ACC112 (cell line): ENCODE data around the gene RTRAF.

Source experiments
- H2AFZ ChIP-seq: fragments of 200-600 bp; sonication (generic); one replicate; pipeline ENCODE4 v1.6.0; 2017; ENCODE audit warnings: antibody characterized with exemption, low read length; ENCODE audit not compliant: unreplicated experiment
- H3K27ac ChIP-seq: fragments of 200-600 bp; sonication (generic); 2 replicates; pipeline ENCODE4 v1.5.1; 2014; ENCODE audit warnings: low read depth, mild to moderate bottlenecking, antibody characterized with exemption, low read length, moderate library complexity
- H3K27me3 ChIP-seq: fragments of 200-600 bp; sonication (generic); 2 replicates; pipeline ENCODE4 v1.6.1; 2014; ENCODE audit warnings: mild to moderate bottlenecking, antibody characterized with exemption, low read length, moderate library complexity, mixed read lengths; ENCODE audit not compliant: insufficient read depth
- H3K36me3 ChIP-seq: fragments of 200-600 bp; sonication (generic); 2 replicates; pipeline ENCODE4 v1.6.1; 2016; ENCODE audit warnings: mild to moderate bottlenecking, antibody characterized with exemption, low read length, moderate library complexity, mixed read lengths; ENCODE audit not compliant: insufficient read depth
- H3K4me1 ChIP-seq: fragments of 200-600 bp; sonication (generic); one replicate; pipeline ENCODE4 v1.6.1; 2016; ENCODE audit warnings: low read length, mixed read lengths; ENCODE audit not compliant: insufficient read depth, unreplicated experiment, control insufficient read depth
- H3K4me3 ChIP-seq: fragments of 200-600 bp; sonication (generic); 2 replicates; pipeline ENCODE4 v1.5.1; 2014; ENCODE audit warnings: mild to moderate bottlenecking, low read depth, low read length
- H3K79me2 ChIP-seq: fragments of 200-600 bp; sonication (generic); one replicate; pipeline ENCODE4 v1.6.0; 2016; ENCODE audit warnings: low read length; ENCODE audit not compliant: control insufficient read depth, unreplicated experiment, insufficient read depth

RTRAF gene

GRCh38 chr14:52033101-52033642 lies 43.8 kb downstream of the RTRAF start:
- H2AFZ ChIP-seq: no peak overlapping the region
- H3K4me1 ChIP-seq: peaks cover 50% of the 10 kb centered on the region
- H3K4me3 ChIP-seq: peak overlapping the region; percentile 5; the same call in 1 of the 2 replicates
- H3K79me2 ChIP-seq: no peaks in the 10 kb centered on the region
- H3K36me3 ChIP-seq: peaks cover 37% of the 10 kb centered on the region
- peak overlapping the region; percentile 97 for H3K27ac ChIP-seq
- no peaks in the 10 kb centered on the region for H3K27me3 ChIP-seq

GRCh38 chr14:52039124-52039815 lies 49.9 kb downstream of the RTRAF start:
- H3K4me3 ChIP-seq: no peak overlapping the region
- peaks cover 76% of the 10 kb centered on the region for H3K36me3 ChIP-seq
- H3K27ac ChIP-seq: no peak overlapping the region
- H2AFZ ChIP-seq: no peak overlapping the region
- no peaks in the 10 kb centered on the region for H3K27me3 ChIP-seq
- peaks cover 16% of the 10 kb centered on the region for H3K79me2 ChIP-seq
- H3K4me1 ChIP-seq: peaks cover 14% of the 10 kb centered on the region

- Histone ChIP-seq H3K4me1 (peaks cover 21% of the 10 kb centered on the region), H2AFZ (no peak overlapping the region), H3K27ac (no peak overlapping the region), H3K79me2 (peaks cover 25% of the 10 kb centered on the region), H3K27me3 (no peaks in the 10 kb centered on the region), H3K36me3 (peaks cover 64% of the 10 kb centered on the region), H3K4me3 (no peak overlapping the region)
These were observed 51.3 kb downstream of the RTRAF start for GRCh38 chr14:52040598-52040997.

- peaks cover 43% of the 10 kb centered on the region for H3K79me2 ChIP-seq
- H3K4me3 ChIP-seq: no peak overlapping the region
- peaks cover 40% of the 10 kb centered on the region for H3K4me1 ChIP-seq
- no peak overlapping the region for H2AFZ ChIP-seq
- peaks cover 51% of the 10 kb centered on the region for H3K36me3 ChIP-seq
- no peaks in the 10 kb centered on the region for H3K27me3 ChIP-seq
- no peak overlapping the region for H3K27ac ChIP-seq
These were observed 53.3 kb downstream of the RTRAF start for GRCh38 chr14:52042371-52043289.

GRCh38 chr14:52043690-52044089 lies 54.3 kb downstream of the RTRAF start:
- peaks cover 50% of the 10 kb centered on the region for H3K4me1 ChIP-seq
- H3K4me3 ChIP-seq: no peak overlapping the region
- no peak overlapping the region for H2AFZ ChIP-seq
- no peak overlapping the region for H3K27ac ChIP-seq
- H3K36me3 ChIP-seq: peaks cover 45% of the 10 kb centered on the region
- H3K79me2 ChIP-seq: peaks cover 54% of the 10 kb centered on the region
- H3K27me3 ChIP-seq: no peaks in the 10 kb centered on the region

- Histone ChIP-seq H3K79me2 (peaks cover 65% of the 10 kb centered on the region), H2AFZ (no peak overlapping the region), H3K4me1 (peaks cover 59% of the 10 kb centered on the region)
These were observed 55.6 kb downstream of the RTRAF start for GRCh38 chr14:52044791-52045522.

GRCh38 chr14:52046376-52046917 lies 57.1 kb downstream of the RTRAF start:
- no peak overlapping the region for H3K4me3 ChIP-seq
- no peak overlapping the region for H2AFZ ChIP-seq
- no peaks in the 10 kb centered on the region for H3K27me3 ChIP-seq
- peak overlapping the region; percentile 87 for H3K27ac ChIP-seq
- H3K79me2 ChIP-seq: peaks cover 80% of the 10 kb centered on the region
- H3K4me1 ChIP-seq: peaks cover 69% of the 10 kb centered on the region
- peaks cover 26% of the 10 kb centered on the region for H3K36me3 ChIP-seq

More at GRCh38 chr14:52044791-52045522, 55.6 kb downstream of the RTRAF start:
- no peaks in the 10 kb centered on the region for H3K27me3 ChIP-seq
- peak overlapping the region; percentile 87 for H3K27ac ChIP-seq
- H3K36me3 ChIP-seq: peaks cover 38% of the 10 kb centered on the region
- H3K4me3 ChIP-seq: no peak overlapping the region

- peaks cover 86% of the 10 kb centered on the region for H3K4me1 ChIP-seq
- 0 out of 2 replicates have a peak overlapping the region, but pooled peaks have one; percentile 3 for H3K27ac ChIP-seq
- H3K27me3 ChIP-seq: no peaks in the 10 kb centered on the region
- no peak overlapping the region for H3K4me3 ChIP-seq
- peaks cover 18% of the 10 kb centered on the region for H3K36me3 ChIP-seq
- no peak overlapping the region for H2AFZ ChIP-seq
- peaks cover 90% of the 10 kb centered on the region for H3K79me2 ChIP-seq
These were observed 58.8 kb downstream of the RTRAF start for GRCh38 chr14:52048116-52048515.

- no peak overlapping the region for H2AFZ ChIP-seq
- H3K79me2 ChIP-seq: peaks cover 90% of the 10 kb centered on the region
- peaks cover 87% of the 10 kb centered on the region for H3K4me1 ChIP-seq
- no peak overlapping the region for H3K4me3 ChIP-seq
- 0 out of 2 replicates have a peak overlapping the region, but pooled peaks have one; percentile 3 for H3K27ac ChIP-seq
- peaks cover 24% of the 10 kb centered on the region for H3K36me3 ChIP-seq
- no peaks in the 10 kb centered on the region for H3K27me3 ChIP-seq
These were observed 59.4 kb downstream of the RTRAF start for GRCh38 chr14:52048641-52049204.
